ENCODE data around the gene TADA3.

TADA3 gene

DNA sequence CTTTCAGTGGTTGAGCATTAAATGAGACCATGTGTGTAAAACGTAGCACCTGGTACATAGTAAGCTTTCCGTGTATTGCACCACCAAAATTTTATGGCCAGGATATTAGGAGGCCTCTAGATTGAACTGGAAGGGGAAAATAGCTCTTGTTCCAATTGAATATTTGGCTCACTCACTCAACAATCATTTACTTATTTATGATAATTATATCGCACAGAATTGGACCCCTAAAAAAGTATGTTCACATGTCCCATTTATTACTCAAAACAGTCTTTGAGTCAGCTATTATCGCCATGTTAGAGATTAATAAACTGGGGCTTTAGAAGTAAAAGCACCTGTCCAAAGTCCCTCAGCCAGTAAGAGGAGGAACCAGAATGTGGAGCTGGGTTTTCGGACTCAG, 12.7 kb upstream of the TADA3 start:
- no peaks in the 10 kb centered on the region for H3K27me3 ChIP-seq (replicated peaks; ENCODE audit: control insufficient read depth, insufficient read depth, low read length)
- peaks cover 42% of the 10 kb centered on the region for H3K36me3 ChIP-seq (ENCODE audit: control insufficient read depth, insufficient read depth, low read length)
- TF ChIP-seq, protein P1, sequence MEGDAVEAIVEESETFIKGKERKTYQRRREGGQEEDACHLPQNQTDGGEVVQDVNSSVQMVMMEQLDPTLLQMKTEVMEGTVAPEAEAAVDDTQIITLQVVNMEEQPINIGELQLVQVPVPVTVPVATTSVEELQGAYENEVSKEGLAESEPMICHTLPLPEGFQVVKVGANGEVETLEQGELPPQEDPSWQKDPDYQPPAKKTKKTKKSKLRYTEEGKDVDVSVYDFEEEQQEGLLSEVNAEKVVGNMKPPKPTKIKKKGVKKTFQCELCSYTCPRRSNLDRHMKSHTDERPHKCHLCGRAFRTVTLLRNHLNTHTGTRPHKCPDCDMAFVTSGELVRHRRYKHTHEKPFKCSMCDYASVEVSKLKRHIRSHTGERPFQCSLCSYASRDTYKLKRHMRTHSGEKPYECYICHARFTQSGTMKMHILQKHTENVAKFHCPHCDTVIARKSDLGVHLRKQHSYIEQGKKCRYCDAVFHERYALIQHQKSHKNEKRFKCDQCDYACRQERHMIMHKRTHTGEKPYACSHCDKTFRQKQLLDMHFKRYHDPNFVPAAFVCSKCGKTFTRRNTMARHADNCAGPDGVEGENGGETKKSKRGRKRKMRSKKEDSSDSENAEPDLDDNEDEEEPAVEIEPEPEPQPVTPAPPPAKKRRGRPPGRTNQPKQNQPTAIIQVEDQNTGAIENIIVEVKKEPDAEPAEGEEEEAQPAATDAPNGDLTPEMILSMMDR (IDR thresholded peaks at IDR 0.05; ENCODE audit: insufficient read depth, low read length, poor library complexity, severe bottlenecking): no peak
- H3K4me3 ChIP-seq (replicated peaks; ENCODE audit: low read depth, low read length): no peak overlapping the region
- DNase-seq (ENCODE audit: extremely low read depth, insufficient read length): no peak

DNA sequence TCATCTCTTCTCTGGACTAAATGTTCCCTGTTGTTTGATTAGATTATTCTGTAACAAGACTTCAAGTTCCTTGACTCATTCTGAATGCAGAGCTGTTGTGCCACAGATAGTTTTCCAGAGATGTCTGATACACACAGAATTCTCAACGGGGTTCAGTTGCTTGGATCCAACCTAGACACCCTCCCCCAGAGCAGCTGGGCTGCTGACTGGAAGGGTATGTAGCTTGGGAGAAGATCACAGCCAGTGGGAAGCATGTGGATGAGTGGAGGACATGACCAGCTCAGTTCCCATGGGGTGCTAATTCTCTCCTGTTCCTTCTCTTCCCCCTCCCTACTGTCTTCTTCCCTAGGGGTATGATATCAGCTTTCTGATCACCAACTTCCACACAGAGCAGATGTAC, 11.2 kb upstream of the TADA3 start:
- Histone ChIP-seq H3K27me3 (replicated peaks; ENCODE audit: control insufficient read depth, insufficient read depth, low read length) (no peaks in the 10 kb centered on the region), H3K4me3 (replicated peaks; ENCODE audit: low read depth, low read length) (no peak overlapping the region), H3K36me3 (ENCODE audit: control insufficient read depth, insufficient read depth, low read length) (peaks cover 46% of the 10 kb centered on the region)
- DNase-seq (ENCODE audit: extremely low read depth, insufficient read length): no peak
- TF ChIP-seq, protein P1 (IDR thresholded peaks at IDR 0.05; ENCODE audit: insufficient read depth, low read length, poor library complexity, severe bottlenecking): no peak

DNA sequence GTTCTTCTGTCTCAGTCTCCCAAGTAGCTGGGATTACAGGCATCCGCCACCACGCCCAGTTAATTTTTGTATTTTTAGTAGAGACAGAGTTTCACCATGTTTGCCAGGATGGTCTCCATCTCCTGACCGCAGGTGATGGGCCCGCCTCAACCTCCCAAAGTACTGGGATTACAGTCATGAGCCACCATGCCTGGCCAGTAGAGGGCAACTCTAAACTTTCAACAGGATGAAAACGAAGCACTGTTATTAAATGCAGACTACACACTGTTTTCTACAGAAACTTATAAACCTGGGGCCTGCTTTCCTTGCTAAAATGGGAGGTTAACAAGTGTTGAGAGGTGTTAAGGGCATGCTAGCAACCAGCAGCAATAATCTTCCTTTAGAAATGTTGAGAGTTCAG, 8.3 kb upstream of the TADA3 start:
- peaks cover 49% of the 10 kb centered on the region for H3K36me3 ChIP-seq (ENCODE audit: control insufficient read depth, insufficient read depth, low read length)
- H3K27me3 ChIP-seq (replicated peaks; ENCODE audit: control insufficient read depth, insufficient read depth, low read length): no peaks in the 10 kb centered on the region
- no peak overlapping the region for H3K4me3 ChIP-seq (replicated peaks; ENCODE audit: low read depth, low read length)
- no peak for DNase-seq (ENCODE audit: extremely low read depth, insufficient read length)
- TF ChIP-seq, protein P1 (IDR thresholded peaks at IDR 0.05; ENCODE audit: insufficient read depth, low read length, poor library complexity, severe bottlenecking): peak; percentile 14

DNA sequence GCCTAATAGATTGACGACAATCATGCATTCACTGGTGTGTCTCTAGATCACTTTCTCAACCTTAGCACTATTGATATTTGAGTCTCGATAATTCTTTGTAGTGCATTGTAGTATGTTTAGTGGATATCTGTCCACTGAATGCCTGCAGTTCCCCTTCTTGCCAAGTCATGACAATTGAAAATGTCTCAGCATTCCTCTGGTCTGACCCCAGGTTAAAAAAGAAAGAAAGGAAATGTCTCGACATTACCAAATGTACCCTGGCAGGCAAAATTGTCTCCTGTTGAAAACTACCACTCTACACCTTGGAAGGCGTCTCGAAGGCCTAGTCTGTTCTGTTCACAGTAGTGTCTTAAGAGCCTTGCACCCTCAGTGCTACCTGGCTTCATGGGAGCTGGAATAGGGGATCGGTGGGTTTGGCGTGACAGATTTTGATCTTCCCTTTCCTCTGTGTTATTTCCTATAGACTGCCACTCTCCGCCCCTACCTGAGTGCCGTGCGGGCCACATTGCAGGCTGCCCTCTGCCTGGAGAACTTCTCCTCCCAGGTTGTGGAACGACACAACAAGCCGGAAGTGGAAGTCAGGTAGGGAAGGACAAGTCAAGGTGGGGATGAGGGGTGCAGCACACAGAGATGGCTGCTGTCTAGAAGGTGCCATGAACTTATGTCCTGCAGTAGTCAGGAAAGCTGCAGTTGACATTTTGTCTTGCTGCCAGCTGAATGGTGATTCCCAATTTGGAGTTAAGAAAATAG, 5.1 kb upstream of the TADA3 start:
- peaks cover 29% of the 10 kb centered on the region for H3K36me3 ChIP-seq (ENCODE audit: control insufficient read depth, insufficient read depth, low read length)

DNA sequence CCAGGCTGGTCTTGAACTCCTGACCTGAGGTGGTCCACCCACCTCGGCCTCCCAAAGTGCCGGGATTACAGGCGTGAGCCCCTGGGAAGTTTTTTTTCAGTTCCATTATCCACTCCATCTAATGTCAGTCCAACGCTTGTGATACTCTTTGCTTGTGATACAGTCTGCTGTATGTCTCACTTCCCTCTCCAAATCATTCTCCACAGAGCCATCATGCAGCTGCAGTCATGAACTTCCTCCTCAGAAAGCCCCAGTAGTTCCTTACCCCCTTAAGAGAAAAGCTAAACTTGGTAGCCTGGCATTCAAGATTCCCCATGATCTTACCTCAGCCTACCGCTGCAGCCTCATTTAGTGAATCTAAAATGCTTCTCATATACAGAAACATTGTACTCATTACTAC, 2.9 kb upstream of the TADA3 start:
- no peaks in the 10 kb centered on the region for H3K27me3 ChIP-seq (replicated peaks; ENCODE audit: control insufficient read depth, insufficient read depth, low read length)
- H3K36me3 ChIP-seq (ENCODE audit: control insufficient read depth, insufficient read depth, low read length): peaks cover 22% of the 10 kb centered on the region
- TF ChIP-seq, protein P1 (IDR thresholded peaks at IDR 0.05; ENCODE audit: insufficient read depth, low read length, poor library complexity, severe bottlenecking): no peak
- DNase-seq (ENCODE audit: extremely low read depth, insufficient read length): no peak
- H3K4me3 ChIP-seq (replicated peaks; ENCODE audit: low read depth, low read length): no peak overlapping the region; the same call in 1 of the 2 replicates

More for the DNA sequence above, 5.1 kb upstream of the TADA3 start:
- Histone ChIP-seq H3K4me3 (replicated peaks; ENCODE audit: low read depth, low read length) (no peak overlapping the region), H3K27me3 (replicated peaks; ENCODE audit: control insufficient read depth, insufficient read depth, low read length) (no peaks in the 10 kb centered on the region)
- TF ChIP-seq, protein P1 (IDR thresholded peaks at IDR 0.05; ENCODE audit: insufficient read depth, low read length, poor library complexity, severe bottlenecking): no peak
- DNase-seq (ENCODE audit: extremely low read depth, insufficient read length): no peak

Measured in GM06990 (cell line).